CD4-positive, alpha-beta T cell treated with Interleukin-12 subunit alpha and Interleukin-12 subunit beta, for 1 hour (primary cell): Measurements from ENCODE around the gene MARK1.

Experiments
- DNase-seq: peaks from one replicate; pipeline ENCODE4 v3.0.0-alpha.2; 2020

Gene MARK1

DNA sequence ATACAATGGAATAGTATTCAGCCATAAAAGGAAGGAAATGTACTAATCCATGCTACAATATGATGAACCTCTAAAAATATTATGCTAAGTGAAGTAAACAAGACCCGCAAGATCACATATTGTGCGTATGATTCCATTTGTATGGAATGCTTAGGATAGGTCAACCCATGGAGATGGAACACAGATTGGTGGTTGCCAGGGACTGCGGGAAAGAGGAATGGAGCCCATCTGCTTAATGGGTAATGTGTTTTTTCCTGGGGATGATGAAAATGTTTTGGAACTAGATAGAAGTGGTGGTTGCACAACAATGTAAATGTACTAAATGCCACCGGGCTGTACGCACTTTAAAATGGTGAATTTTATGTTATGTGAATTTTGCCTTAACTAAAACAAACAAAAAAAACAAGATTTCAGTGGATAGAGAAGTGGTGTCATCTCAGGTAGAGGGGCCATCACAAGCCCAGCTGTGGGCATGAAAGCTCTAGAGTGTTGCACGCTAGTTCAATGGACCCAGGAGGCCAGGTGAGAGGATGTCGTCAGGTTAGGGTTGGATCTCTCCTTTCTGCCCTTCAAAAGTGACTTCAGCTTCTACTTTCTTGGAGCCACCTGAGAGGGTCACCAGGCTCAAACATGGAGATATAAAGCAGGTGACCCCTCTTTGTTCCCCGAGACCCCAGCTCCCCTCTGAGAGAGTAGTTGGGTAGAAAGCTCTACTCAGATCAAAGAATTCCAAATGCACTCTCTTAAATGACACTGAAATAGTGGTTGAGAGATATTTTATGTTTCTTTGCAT is 164.7 kb downstream of the MARK1 start:
- DNase-seq, result no peak

DNA sequence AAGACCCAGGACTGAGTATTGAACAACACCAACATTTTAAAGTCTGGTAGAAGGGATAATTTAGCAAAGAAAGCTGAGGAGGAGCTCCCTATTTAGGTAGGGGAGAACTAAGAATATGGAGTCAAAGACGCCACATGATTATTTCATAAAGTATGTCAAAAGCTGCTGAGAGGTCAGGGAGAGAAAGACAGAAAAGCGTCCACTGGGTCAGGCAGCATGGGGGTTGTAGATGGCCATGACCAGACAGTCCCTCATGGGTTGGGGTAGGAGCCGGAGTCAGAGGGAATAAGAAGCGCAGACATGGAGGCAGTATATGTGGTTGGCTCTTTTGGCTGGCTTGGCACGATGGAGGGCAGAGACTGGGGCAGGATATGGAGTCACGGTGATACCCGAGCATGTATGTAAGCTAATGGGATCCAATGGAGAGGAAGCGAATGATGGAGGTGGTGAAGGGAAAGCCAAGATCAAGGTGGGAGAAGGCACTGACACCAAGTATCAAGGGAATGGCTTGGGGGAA is 167.0 kb downstream of the MARK1 start:
- no peak for DNase-seq

DNA sequence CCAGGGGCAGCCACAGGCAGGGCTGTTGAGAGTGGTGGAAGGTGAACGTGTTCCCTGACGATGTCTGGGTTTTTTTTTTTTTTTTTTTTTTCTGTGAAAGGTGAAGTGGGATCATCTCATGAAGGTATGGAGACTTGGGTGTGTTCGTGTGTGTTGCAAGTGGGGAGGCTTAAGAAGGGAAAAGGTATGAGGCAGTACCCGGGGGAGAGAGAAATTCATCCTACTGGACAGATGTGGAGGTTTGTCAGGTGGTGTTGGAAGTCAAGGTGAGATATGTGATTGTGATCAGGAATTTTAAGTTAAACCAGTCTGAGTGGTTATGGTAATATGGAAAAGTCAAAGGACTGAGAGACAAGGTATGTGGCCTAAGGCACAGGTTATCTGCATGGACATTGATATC is 167.5 kb downstream of the MARK1 start:
- DNase-seq, result no peak

DNA sequence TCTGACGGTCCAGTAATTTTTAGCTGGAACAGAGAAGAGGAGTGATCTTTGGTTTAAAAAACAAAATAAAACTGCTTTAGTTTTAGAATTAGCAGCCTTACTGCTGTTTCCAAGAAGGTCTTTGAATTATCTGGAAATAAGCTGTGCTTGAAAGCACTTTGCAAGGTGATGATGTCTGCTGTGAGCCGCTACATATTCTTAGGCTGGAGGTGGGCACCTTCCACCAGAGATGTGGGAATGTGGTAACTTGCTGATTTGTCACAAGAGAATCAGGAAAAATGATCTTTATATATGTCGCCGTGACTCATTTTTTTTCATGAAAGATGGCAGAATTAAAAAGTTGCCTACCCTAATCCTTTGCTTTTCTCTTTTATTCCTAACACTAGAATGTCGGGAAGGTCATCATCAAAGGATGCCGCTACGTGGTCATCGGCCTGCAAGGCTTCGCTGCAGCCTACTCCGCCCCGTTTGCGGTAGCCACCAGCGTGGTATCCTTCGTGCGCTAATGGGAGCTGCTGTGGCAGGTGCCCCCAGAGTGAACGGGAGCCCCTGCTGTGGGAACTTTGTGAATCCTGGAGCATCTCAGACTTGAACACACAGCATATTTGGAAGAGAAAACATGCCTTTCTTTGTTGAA is 168.4 kb downstream of the MARK1 start:
- no peak for DNase-seq

DNA sequence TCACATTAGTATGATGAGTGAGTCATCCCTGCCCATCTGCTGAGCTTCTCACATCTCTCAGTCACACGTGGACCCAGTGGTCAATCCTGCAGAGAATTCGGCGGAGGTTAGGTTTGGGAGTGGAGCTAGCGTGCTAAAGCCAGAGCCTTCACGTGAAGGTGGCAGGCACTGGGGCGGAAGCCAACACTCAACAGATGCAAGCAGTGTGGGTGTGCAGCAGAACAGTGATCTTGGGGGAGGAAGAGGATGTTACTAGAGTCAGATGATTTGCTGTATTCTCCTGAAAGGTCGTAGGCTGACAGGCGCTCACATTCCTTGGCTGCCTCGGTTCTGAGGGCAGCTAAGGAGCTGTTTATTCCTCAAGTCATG is 168.9 kb downstream of the MARK1 start:
- DNase-seq, result no peak

DNA sequence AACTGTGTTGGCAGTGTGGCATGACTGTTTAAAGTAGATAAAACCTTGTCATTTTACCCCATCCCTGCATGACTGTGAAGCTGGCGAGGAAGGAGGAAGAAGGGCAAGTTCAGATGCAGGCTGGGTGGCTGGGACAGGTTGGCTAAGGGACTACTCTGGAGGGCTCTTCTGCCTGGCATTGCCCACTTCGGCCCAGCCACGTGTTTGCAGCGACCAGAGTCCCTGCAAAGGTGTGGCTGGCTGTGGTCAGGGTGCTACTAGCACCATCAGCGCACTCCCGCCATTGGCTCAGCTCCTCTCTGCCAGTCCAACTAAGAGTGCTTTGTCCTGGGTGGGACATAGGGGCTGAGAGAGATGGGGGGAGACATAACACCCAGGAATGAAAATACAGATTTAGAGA is 169.4 kb downstream of the MARK1 start:
- DNase-seq, result no peak

DNA sequence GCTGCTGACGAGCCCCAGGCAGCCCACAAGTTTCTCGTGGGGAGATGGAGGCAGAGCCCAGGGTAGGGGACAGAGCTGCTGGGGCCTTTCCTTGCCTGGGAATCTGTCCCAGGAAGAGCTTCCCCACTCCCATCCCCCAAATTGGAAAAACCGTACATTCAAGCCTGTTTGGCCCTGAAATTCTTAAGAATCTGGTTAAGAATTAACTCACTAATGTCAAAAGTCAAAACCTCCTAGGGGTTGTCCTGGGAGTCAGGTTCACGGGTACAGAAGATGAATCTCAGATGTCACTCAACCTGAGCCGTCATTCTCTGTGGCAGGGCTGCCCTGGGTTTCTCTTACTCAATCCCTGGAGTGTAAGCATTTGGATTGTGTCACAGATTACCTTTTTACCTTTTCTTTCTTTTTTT is 170.7 kb downstream of the MARK1 start:
- DNase-seq, result no peak

DNA sequence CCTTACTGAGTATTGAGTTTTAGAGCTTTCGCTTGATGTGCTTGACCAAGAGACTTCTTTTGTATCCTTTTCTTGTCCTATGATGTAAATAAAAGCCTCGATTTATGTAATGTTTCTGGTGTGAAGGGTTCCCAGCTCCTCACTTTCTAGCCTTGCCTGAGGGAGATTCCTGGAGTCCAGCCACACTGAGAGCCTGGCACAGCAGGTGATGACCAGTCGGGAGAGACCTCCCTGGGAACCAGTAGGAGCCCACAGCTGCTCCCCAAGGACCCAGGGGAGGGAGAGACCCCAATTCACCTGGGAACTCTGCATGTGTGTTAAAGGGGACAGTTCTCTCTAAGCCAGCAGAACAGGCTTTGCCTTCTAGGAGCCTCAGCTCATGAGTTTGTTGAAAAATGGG is 171.1 kb downstream of the MARK1 start:
- DNase-seq, result no peak

DNA sequence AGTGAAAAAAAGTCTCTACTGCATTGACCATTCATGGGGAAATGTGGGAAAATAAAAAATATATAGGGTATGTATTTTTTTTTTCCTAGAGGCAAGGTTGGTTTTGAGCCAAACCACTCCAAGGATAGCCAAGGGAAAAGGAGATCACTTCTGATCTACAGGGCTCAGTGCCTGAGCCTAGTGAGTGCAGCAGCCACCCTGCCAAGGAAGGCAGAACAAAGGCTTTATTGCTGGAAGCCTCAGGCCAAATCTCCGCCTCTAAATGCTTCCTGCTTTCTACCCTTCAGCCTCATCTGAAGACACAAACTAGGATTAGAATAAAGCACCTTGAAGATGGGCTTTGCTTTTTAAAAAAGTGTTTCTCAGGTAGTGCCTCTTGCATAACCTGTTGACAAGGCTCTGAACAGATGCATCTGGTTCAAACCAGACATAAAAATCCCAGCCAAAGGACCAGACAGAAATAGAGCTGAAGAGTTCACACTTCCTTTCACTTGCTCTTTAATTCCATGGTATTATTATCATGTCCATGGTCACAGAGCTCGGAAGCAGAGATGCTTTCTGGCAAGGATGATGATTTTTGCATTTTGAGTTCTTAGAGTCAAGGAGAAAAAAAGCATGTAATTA is 172.7 kb downstream of the MARK1 start:
- DNase-seq, result no peak

DNA sequence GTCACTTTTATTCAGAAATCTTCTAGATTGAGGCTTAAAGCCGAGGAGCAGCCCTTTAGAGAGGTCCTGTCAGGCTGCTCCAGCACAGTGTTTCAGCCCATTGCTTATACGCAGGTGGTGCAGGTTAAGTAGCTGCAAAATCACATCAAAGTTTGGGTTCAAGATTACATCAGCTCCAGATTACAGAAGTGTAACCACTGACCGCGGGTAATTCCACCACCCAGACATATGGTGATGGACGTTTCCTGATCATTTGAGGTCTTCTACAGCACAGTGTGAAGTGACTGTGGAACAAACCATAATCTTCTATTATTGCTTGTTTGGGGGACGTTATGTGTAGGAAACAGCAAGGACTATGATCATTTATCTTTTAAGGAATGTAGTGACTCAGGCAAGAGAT is 174.0 kb downstream of the MARK1 start:
- no peak for DNase-seq

DNA sequence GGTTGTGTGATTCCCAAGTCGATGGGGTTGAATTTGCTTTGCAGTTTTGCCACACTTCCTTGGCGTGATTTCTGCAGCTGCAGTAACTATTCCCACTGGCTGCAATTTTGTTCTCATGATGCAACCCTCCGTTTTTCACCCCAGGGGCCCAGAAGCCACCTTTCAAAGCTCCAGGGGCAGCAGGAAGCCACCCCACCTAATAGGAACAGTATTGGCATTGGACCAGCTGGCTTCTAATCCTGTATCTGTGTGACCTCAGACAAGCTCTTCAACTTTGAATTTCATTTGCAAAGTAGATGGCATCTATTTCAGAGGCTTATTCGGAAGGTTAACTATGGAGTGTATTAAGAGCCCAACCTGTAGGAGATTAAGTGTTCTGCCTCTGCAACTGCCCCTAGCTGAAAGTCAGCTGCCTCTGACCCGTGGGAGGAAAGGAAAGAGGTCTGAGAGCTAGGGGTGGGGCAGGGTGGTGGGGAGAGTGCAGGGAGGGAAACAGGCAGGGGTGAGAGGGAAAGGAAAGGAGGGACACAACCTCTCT is 174.9 kb downstream of the MARK1 start:
- DNase-seq, result no peak

DNA sequence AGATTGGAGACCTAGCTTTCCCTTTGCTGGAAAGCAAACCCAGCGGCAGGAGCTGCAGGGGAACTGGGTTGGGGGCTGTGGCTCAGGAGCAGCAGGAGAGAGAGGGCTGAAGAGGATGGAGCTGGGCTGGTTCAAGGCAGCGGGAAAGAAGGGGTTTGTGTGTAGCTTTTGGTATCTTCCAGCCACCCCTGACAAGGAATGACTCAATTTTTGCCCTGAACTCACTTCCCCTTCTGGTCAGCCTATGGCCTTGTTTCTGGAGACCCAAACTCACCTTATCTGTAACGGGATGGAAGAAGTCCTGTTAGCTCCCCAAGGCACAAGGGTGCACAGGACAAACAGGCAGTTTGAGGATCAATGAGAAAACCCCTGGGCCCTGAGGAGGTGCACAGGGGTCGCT is 175.4 kb downstream of the MARK1 start:
- no peak for DNase-seq

DNA sequence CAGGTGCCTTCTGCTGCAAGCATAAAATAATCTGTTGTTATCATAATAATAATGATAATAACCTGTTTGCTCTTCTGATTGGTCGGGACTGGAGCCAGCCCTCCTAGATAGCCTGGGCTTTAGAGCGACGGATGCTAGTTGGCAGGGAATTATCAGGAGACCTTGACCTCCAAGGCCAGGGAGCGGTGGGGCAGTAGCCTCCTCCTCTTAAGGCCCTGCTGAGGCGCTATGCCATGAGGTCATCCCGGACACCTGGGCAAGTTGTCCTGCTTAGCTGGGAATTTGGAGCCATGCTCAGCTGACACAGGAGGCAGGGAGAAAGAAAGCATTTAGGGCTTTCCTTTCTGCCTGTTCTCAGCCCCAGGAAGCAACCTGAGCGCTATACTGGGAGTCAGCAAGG is 177.8 kb downstream of the MARK1 start:
- DNase-seq, result no peak

DNA sequence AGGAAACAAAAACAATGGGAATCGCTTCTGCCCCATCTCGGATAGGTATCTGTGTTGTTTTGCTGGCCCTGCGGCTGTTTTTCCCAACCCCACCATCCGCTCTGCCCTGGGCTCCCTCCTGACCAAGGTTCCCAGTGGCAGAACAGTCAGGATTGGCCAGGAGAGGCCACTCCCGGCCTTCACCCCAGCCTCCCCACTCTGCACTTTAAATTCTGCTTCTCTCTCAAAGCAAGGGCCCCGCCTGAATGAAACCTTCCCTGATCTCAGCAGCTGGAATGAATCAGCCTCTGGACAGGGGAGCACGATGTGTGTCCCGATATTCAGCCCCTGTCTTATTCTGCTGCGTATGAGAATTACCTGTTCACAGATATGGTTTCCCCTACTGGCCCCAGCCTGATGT is 178.5 kb downstream of the MARK1 start:
- DNase-seq, result no peak

DNA sequence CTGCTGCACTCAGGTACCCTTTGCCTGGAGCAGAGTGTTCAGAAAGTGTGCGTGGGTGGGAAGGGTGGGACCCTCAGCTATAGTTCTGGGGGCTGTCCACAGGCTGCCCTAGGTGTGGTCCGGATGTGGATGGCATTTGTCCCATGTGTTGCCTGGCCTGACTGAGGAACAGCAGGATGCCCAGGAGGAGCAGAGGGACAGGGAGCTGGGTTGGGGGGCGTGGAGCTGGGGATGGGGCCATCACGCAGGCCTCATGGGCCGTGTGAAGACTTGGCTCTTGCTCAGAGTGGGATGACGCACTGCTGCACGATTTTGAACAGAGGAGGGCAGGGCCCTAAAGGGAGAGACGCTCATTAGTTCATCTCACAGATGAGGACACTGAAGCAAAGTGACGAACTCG is 179.2 kb downstream of the MARK1 start:
- no peak for DNase-seq

DNA sequence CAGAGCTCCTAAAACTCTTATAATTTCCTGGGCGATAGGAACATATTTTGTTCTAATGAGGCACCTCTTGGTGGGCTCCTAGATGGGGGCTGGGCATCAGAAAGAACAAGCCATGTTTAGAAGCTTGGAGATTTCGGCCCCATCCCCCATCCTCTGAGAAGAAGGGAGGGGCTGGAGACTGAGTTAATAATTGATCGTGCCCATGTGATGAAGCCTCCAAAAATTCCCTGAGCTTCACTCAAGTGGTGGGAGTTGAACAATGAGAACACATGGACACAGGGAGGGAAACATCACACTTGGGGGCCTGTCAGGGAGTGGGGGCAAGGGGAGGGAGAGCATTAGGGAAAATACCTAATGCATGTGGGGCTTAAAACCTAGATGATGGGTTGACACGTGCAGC is 180.3 kb downstream of the MARK1 start:
- DNase-seq, result no peak

DNA sequence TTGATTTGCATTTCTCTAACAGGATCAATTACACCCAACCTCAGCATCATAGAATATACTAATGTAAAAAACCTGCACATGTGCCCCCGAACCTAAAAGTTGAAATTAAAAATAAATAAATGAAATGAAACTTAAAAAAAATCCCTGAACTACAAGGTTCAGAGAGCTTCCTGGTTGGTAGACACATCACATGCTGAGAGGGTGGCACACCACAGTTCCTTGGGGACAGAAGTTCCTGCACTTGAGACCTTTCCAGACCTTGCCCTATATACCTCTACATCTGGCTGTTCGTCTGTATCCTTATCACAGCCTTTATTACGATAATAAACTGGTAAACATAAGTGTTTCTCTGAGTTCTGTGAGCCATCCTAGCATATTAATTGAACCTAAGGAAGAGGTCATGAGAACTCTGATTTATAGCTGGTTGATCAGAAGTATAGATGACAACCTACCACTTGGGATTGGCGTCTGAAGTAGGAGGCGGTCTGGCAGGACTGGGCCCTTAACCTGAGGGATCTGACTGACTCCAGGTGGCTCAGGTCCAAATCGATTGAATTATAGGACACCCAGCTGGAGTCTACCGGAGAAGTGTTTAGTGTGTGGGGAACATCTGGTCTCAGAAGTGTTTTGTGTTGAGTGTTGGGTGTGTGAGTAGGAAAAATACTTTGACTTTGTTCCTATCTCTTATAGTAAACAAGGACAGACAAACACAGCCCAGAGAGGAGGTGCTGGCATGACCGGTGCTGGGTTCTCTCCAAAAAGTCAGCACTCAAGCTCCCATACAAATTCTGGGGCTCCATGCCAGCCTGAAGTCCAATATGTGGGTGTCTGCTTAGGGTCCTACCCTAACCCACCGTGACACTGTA is 181.2 kb downstream of the MARK1 start:
- DNase-seq, result no peak

DNA sequence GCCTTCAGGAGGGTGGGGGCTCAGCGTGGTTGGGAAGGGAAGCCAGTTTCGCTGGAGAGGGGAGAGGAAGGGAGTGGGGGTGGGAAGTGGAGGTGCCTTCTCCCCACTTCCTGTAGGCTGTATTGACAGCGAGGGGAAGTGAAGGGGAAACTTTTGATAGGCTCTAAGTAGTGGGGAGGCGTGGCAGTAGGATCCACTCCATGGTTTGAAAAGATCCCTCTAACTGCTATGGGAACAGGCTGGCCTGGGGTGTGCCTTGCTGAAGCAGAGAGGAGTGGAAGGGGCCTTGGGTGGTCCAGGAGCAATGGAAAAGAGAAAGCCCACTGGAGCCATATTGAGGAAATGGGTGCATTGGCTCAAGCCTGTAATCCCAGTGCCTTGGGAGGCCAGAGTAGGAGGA is 182.4 kb downstream of the MARK1 start:
- no peak for DNase-seq

DNA sequence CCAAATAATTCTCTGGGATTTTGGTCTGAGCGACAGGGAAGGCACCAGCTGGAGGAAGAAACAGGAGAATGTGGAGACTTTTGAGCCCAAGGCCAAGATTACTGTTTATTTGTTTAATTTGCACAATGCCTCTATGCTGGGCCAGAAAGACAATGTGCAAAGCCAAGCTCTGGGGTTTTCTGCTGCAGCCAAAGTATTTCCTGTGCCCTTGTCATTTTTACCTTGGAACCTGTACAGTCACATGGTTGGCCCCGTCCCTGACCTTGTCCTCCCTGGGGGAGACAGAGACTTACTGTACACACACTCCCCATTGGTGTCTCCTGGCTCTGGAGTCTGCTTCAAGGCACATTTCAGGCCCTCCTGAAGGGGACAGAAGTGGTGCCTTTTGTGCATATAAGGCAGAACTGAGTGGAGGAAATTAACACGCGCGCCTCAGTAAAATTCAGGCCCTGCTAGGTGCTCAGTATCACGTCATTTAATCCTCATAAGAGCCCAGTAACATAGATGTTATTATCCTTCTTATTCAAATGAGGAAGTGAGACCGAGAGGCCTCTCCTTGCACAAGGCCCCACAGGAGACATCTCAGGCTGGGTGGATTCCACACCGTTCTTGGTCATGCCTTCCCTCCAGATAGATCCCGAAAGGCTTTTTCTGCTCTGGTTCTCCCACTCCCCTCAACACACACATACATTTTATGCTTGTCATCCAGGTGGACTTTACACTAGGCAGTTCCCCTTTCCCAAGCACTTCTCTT is 183.3 kb downstream of the MARK1 start:
- DNase-seq, result no peak
